ENCODE measurements around the gene CDC42SE1.

The CDC42SE1 gene

DNA sequence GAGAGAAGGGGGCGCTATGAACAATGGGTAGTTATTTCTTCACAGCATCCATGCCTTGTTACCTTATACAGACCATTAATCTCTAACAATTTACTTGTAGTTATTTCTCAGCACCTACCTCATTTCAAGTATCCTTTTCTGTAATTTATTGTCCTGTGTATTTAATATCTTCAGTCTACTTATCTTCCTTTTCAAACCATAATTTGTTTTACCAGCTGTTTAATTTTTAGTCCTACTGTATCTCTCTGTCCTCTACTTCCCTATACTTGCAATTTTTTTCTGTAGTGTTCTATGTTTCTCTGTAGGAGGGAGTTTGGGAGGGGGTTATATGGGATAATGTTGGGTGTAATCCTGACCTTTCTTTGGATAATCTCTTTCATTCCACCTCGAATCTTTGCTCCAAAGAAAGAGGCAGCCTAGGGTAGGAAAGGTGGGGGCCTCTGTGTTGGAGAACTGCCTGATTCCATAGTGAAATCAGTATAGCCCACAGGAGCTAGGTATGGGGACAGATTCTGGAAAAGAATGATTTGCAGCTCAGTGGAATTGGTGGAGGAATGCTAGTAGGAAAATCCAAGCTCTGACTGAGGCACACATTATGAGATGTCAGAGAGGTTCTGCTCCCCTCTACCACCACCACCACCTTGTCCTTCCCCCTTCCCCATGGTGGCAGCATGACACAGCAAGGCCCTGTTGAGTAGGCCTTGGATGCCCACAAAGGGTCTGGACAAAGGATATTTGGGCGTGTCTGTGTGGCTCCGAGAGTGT lies 1.4 kb upstream of the CDC42SE1 start:
- peaks cover 49% of the 10 kb centered on the region for H3K4me1 Mint-ChIP-seq
- peaks cover 31% of the 10 kb centered on the region for H3K36me3 Mint-ChIP-seq (ENCODE audit: low read depth)
- peak overlapping the region; percentile 97 for H3K4me3 Mint-ChIP-seq
- H3K27me3 Mint-ChIP-seq = no peaks in the 10 kb centered on the region
- H3K27ac Mint-ChIP-seq = peak overlapping the region; percentile 96
- no peak for ATAC-seq
- no peaks in the 10 kb centered on the region for H3K9me3 Mint-ChIP-seq
- DNase-seq = no peak

GRCh38 chr1:151060007-151060656 lies 710 bp upstream of the CDC42SE1 start, which contains the start of gene MLLT11:
Gene MLLT11 (plus strand): TSS chr1:151060397. CDS start chr1:151067225, 6,828 bp downstream.
- peak within 1 kb of the TSS; percentile 97 for H3K4me3 Mint-ChIP-seq
- peaks cover 56% of the 10 kb centered on the region for H3K4me1 Mint-ChIP-seq
- peak within 1 kb of the TSS; percentile 96 for H3K27ac Mint-ChIP-seq
- H3K9me3 Mint-ChIP-seq = no peaks in the 10 kb centered on the region
- H3K27me3 Mint-ChIP-seq = no peaks in the 10 kb centered on the region
- DNase-seq (peak; percentile 53), ATAC-seq (no peak)
- peaks cover 38% of the 10 kb centered on the region for H3K36me3 Mint-ChIP-seq (ENCODE audit: low read depth)

DNA sequence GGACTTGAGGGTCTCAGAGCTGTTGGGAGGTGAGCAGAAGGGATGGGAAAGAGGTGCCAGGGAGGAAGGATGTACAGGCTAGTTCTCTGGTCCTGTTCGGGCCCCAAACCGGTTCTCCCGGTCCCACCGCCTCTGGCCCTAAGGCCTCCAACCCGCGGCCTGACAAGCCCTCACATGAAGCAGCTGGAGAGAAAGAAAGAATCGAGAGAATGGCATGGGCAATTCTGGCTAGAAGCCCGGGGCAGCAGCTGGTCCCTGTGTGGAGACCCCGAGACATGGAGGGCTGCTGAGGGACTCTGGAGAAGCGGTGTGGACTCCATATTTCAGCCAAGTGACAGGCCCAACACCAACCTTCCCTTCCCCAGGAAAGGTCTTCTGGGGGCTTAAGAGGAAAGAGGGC lies 730 bp downstream of the CDC42SE1 start:
- H3K27me3 Mint-ChIP-seq = no peaks in the 10 kb centered on the region
- peak overlapping the region; percentile 96 for H3K27ac Mint-ChIP-seq
- H3K36me3 Mint-ChIP-seq (ENCODE audit: low read depth) = peaks cover 53% of the 10 kb centered on the region
- H3K4me1 Mint-ChIP-seq = peaks cover 68% of the 10 kb centered on the region
- no peak for ATAC-seq
- no peak for DNase-seq
- peak overlapping the region; percentile 97 for H3K4me3 Mint-ChIP-seq
- no peaks in the 10 kb centered on the region for H3K9me3 Mint-ChIP-seq

GRCh38 chr1:151056149-151056548 lies 3.3 kb downstream of the CDC42SE1 start:
- H3K27me3 Mint-ChIP-seq = no peaks in the 10 kb centered on the region
- DNase-seq = no peak
- no peaks in the 10 kb centered on the region for H3K9me3 Mint-ChIP-seq
- peaks cover 74% of the 10 kb centered on the region for H3K36me3 Mint-ChIP-seq (ENCODE audit: low read depth)
- H3K4me3 Mint-ChIP-seq = peak overlapping the region; percentile 97
- H3K4me1 Mint-ChIP-seq = peaks cover 54% of the 10 kb centered on the region
- no peak for ATAC-seq
- peak overlapping the region; percentile 96 for H3K27ac Mint-ChIP-seq

GRCh38 chr1:151055581-151055980 lies 3.8 kb downstream of the CDC42SE1 start:
- peaks cover 79% of the 10 kb centered on the region for H3K36me3 Mint-ChIP-seq (ENCODE audit: low read depth)
- no peak for DNase-seq
- no peaks in the 10 kb centered on the region for H3K9me3 Mint-ChIP-seq

GRCh38 chr1:151054971-151055547 lies 4.4 kb downstream of the CDC42SE1 start:
- H3K9me3 Mint-ChIP-seq = no peaks in the 10 kb centered on the region
- no peaks in the 10 kb centered on the region for H3K27me3 Mint-ChIP-seq
- no peak for ATAC-seq
- peak overlapping the region; percentile 96 for H3K27ac Mint-ChIP-seq
- peaks cover 47% of the 10 kb centered on the region for H3K4me1 Mint-ChIP-seq
- DNase-seq = no peak
- peak overlapping the region; percentile 97 for H3K4me3 Mint-ChIP-seq
- peaks cover 83% of the 10 kb centered on the region for H3K36me3 Mint-ChIP-seq (ENCODE audit: low read depth)

More at GRCh38 chr1:151055581-151055980, 3.8 kb downstream of the CDC42SE1 start:
- peak overlapping the region; percentile 96 for H3K27ac Mint-ChIP-seq
- ATAC-seq = no peak
- H3K27me3 Mint-ChIP-seq = no peaks in the 10 kb centered on the region
- peak overlapping the region; percentile 97 for H3K4me3 Mint-ChIP-seq
- H3K4me1 Mint-ChIP-seq = peaks cover 48% of the 10 kb centered on the region

DNA sequence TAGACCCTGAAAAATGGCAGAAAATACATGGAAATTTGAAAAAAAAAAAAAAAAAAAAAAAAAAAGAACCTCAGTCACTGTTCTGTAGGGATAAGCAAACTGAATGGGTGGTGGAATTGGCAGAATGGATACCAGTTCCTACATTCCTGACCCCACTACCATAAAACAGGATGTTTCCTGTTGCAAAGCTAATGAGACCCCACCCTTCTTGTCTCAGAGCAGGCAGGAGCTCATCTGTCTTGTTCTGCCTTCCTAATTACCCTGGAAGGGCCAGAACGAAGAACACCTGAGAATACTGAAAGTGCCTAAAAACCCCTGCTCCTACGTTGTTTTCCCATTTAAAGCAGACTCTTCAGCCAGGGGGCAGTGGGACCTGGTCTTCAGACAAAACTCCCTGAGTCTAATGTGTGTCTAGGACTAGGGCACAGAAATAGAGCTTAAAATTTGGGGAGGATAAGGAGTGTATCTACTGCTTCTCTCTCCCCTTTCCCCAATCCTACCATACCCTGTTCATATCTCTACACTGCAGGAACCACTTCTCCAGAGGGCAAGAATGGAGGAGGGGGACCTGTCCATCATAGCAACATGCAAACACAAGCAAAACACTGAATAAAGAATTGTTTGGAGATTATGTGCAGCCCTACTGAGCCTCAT lies 7.9 kb downstream of the CDC42SE1 start:
- Mint-ChIP-seq H3K27me3 (no peaks in the 10 kb centered on the region), H3K27ac (peak overlapping the region; percentile 25), H3K36me3 (ENCODE audit: low read depth) (peaks cover 63% of the 10 kb centered on the region), H3K9me3 (no peaks in the 10 kb centered on the region), H3K4me3 (no peak overlapping the region), H3K4me1 (peaks cover 57% of the 10 kb centered on the region)
- ATAC-seq = no peak
- no peak for DNase-seq

DNA sequence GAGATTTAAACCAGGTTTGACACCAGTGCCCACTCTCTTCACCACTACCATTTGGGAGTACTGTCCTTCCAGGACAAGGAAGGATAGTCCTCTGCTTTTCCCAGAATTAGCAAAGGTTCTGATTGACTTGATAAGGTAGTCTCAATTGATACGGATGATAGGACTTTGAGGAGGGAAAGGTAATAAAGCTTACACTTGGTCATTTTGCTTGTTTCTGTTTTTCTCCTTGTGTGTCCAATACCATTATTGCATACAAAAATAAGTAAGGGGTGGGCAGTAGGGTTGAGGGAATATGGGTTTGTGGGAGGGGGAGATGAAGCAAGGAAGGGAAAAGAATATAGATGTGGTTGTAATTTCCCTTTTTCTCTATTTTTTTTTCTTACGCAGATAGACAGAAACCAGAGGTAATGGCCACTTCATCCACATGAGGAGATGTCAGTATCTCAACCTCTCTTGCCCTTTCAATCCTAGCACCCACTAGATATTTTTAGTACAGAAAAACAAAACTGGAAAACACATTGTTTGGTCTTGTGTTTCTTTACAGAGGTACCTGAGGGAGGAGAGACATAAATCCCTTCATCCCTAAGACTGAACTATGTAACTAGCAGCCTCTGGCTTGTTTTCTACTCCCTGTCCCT lies 9.3 kb downstream of the CDC42SE1 start:
- Mint-ChIP-seq H3K4me3 (no peak overlapping the region), H3K9me3 (no peaks in the 10 kb centered on the region), H3K36me3 (ENCODE audit: low read depth) (peaks cover 49% of the 10 kb centered on the region), H3K4me1 (peaks cover 47% of the 10 kb centered on the region), H3K27me3 (no peaks in the 10 kb centered on the region), H3K27ac (peak overlapping the region; percentile 31)
- ATAC-seq = no peak
- no peak for DNase-seq

DNA sequence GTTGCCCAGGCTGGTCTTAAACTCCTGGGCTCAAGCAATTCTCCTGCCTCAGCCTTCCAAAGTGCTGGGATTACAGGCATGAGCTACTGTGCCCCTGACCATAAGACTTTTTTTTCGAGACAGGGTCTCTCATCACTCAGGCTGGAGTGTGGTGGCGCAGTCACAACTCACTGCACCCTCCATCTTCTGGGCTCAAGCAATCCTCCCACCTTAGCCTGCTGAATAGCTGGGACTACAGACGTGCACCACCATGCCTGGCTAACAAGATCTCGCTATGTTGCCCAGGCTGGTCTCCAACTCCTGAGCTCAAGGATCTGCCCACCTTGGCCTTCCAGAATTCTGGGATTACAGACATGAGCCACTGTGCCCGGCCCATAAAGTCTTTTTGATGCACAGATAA lies 10.0 kb downstream of the CDC42SE1 start:
- Mint-ChIP-seq H3K4me1 (peaks cover 40% of the 10 kb centered on the region), H3K4me3 (no peak overlapping the region), H3K36me3 (ENCODE audit: low read depth) (peaks cover 42% of the 10 kb centered on the region), H3K27me3 (no peaks in the 10 kb centered on the region), H3K9me3 (no peaks in the 10 kb centered on the region), H3K27ac (peak overlapping the region; percentile 31)
- ATAC-seq = no peak
- no peak for DNase-seq

- no peak for DNase-seq
- H3K9me3 Mint-ChIP-seq = no peaks in the 10 kb centered on the region
- no peak for ATAC-seq
- peak overlapping the region; percentile 88 for H3K4me3 Mint-ChIP-seq
- peaks cover 34% of the 10 kb centered on the region for H3K4me1 Mint-ChIP-seq
- no peak overlapping the region for H3K27ac Mint-ChIP-seq
- no peaks in the 10 kb centered on the region for H3K27me3 Mint-ChIP-seq
- peaks cover 34% of the 10 kb centered on the region for H3K36me3 Mint-ChIP-seq (ENCODE audit: low read depth)
These were observed 10.8 kb downstream of the CDC42SE1 start for GRCh38 chr1:151048645-151049032.

GRCh38 chr1:151047925-151048644 lies 11.3 kb downstream of the CDC42SE1 start:
- H3K4me1 Mint-ChIP-seq = peaks cover 37% of the 10 kb centered on the region
- no peaks in the 10 kb centered on the region for H3K27me3 Mint-ChIP-seq
- H3K4me3 Mint-ChIP-seq = peak overlapping the region; percentile 88
- H3K36me3 Mint-ChIP-seq (ENCODE audit: low read depth) = peaks cover 29% of the 10 kb centered on the region
- DNase-seq = peak; percentile 62
- H3K9me3 Mint-ChIP-seq = no peaks in the 10 kb centered on the region
- peak; percentile 83 for ATAC-seq
- H3K27ac Mint-ChIP-seq = peak overlapping the region; percentile 87

DNA sequence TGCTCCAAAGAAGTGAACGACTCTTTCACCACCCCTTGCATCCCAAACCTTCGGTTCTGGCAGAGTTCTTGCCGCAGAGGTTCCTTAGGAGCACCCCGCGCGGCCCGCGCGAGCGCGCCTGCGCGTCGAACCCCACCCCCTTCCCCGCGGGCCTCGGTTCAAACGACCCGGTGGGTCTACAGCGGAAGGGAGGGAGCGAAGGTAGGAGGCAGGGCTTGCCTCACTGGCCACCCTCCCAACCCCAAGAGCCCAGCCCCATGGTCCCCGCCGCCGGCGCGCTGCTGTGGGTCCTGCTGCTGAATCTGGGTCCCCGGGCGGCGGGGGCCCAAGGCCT lies 11.9 kb downstream of the CDC42SE1 start, which contains the start of gene C1orf56:
C1orf56 (plus strand) TSS at position 161 of the 334 bp plus-strand sequence; CDS start at position 258, 97 bp downstream.
- Mint-ChIP-seq H3K36me3 (ENCODE audit: low read depth) (peaks cover 27% of the 10 kb centered on the region), H3K4me1 (peaks cover 40% of the 10 kb centered on the region), H3K9me3 (no peaks in the 10 kb centered on the region), H3K4me3 (peak within 1 kb of the TSS; percentile 88), H3K27me3 (no peaks in the 10 kb centered on the region), H3K27ac (peak within 1 kb of the TSS; percentile 87)
- DNase-seq (peak; percentile 71), ATAC-seq (peak; percentile 69)

- H3K27ac Mint-ChIP-seq = no peak overlapping the region
These were observed 16.3 kb downstream of the CDC42SE1 start for GRCh38 chr1:151043163-151043562.

More at GRCh38 chr1:151043163-151043562, 16.3 kb downstream of the CDC42SE1 start:
- DNase-seq (no peak), ATAC-seq (no peak)
- peaks cover 22% of the 10 kb centered on the region for H3K4me1 Mint-ChIP-seq
- peaks cover 2% of the 10 kb centered on the region for H3K36me3 Mint-ChIP-seq (ENCODE audit: low read depth)
- H3K9me3 Mint-ChIP-seq = no peaks in the 10 kb centered on the region
- no peak overlapping the region for H3K4me3 Mint-ChIP-seq
- H3K27me3 Mint-ChIP-seq = no peaks in the 10 kb centered on the region

Data from activated naive CD8-positive, alpha-beta T cell treated with anti-CD3 and anti-CD28 coated beads, Interleukin-2, amount 50 U/mL, for 24 hours (primary cell).